HCT116 (cell line): Measurements from ENCODE around the gene CRMP1. TPM values are rescaled to one million over a fixed set of nuclear protein-coding genes. Genes with fewer than 3 reads are reported as not detected.

Experiments
- ATAC-seq: fragments of 200-7000 bp; cut with Tn5 transposase; 2 replicates; pipeline ENCODE4 v1.9.1; 2020; ENCODE audit warnings: mild to moderate bottlenecking, moderate library complexity
- BruUV-seq: library from RNA; stranded (reverse); fragments of 400-500 nt; replicated peaks from 2 replicates; lab custom pipeline; 2021; lab: Mats Ljungman, UMichigan
- CTCF ChIA-PET: fragments of 300-600 bp; sonication (Branson Sonifier 250); formaldehyde crosslinking; loops from one replicate; lab custom pipeline; 2021; ENCODE audit warnings: antibody characterized with exemption; lab: Charles Lee
- POLR2A ChIA-PET: fragments of 300-600, 350-600 bp; sonication (Branson Sonifier 250); formaldehyde crosslinking; loops from one replicate; lab custom pipeline; 2021; ENCODE audit warnings: antibody characterized with exemption; lab: Charles Lee
- RAD21 ChIA-PET, 2 experiments: fragments of 300-600 bp; sonication (Branson Sonifier 250); formaldehyde crosslinking; loops; one replicate each; lab custom pipeline; 2023; ENCODE audit warnings: low total read pairs in 2 of 2; ENCODE audit not compliant: uncharacterized antibody in 2 of 2, unreplicated experiment in 2 of 2, low non-redundant PET in 1 of 2; lab: Charles Lee
- DNase-seq: peaks from one replicate; pipeline ENCODE4 v3.0.0-alpha.2; 2010; ENCODE audit warnings: low read depth, low spot score
- H2AFZ ChIP-seq: fragments of 200-600 bp; shearing (Covaris generic), sonication (generic); 2 replicates; pipeline ENCODE4 v1.6.1; 2017; ENCODE audit warnings: low read depth, mixed run types, mixed read lengths, antibody characterized with exemption, low read length; ENCODE audit not compliant: poor library complexity, severe bottlenecking
- H3K27ac ChIP-seq: 2 replicates; pipeline ENCODE4 v1.5.1; 2012; ENCODE audit warnings: low read depth, low read length
- H3K27me3 ChIP-seq: fragments of 200-600 bp; sonication (generic); 2 replicates; pipeline ENCODE4 v1.6.1; 2016; ENCODE audit warnings: mixed run types, low read length, mixed read lengths; ENCODE audit not compliant: insufficient read depth
- H3K36me3 ChIP-seq, 2 experiments: fragments of 200-500 bp in 1 of 2; fragments of 200-600 bp in 1 of 2; sonication (Bioruptor generic) in 1 of 2; sonication (generic) in 1 of 2; 2 replicates each; pipeline versions ENCODE4 v1.5.1 to v1.6.1; 2014 to 2016; ENCODE audit warnings: low read length in 2 of 2, inconsistent platforms in 1 of 2, mixed read lengths in 1 of 2, mixed run types in 1 of 2; ENCODE audit not compliant: insufficient read depth in 2 of 2, control insufficient read depth in 1 of 2
- H3K4me1 ChIP-seq, 2 experiments: fragments of 200-600 bp in 1 of 2; sonication (generic) in 1 of 2; 2 replicates each; pipeline versions ENCODE4 v1.5.1 to v1.6.1; 2012 to 2017; ENCODE audit warnings: low read length in 2 of 2, inconsistent platforms in 1 of 2, mild to moderate bottlenecking in 1 of 2, mixed read lengths in 1 of 2, mixed run types in 1 of 2, moderate library complexity in 1 of 2; ENCODE audit not compliant: insufficient read depth in 2 of 2, control insufficient read depth in 1 of 2
- H3K4me2 ChIP-seq: fragments of 200-600 bp; sonication (generic); 2 replicates; pipeline ENCODE4 v1.6.1; 2017; ENCODE audit warnings: mixed run types, low read length, mixed read lengths
- H3K4me3 ChIP-seq, 2 experiments: fragments of 200-600 bp in 1 of 2; sonication (generic) in 1 of 2; replicated peaks in 1 of 2; 2 replicates each; pipeline ENCODE4 v1.5.1; 2011 to 2016; ENCODE audit warnings: low read length in 2 of 2, control low read depth in 1 of 2, low read depth in 1 of 2, mild to moderate bottlenecking in 1 of 2, mixed read lengths in 1 of 2, mixed run types in 1 of 2
- H3K79me2 ChIP-seq: fragments of 200-600 bp; sonication (generic); 2 replicates; pipeline ENCODE4 v1.6.1; 2017; ENCODE audit warnings: mild to moderate bottlenecking, mixed run types, low read length, moderate library complexity, mixed read lengths; ENCODE audit not compliant: insufficient read depth
- H3K9ac ChIP-seq: fragments of 200-600 bp; sonication (generic); 2 replicates; pipeline ENCODE4 v1.6.1; 2016; ENCODE audit warnings: low read length, mixed read lengths
- H3K9me2 ChIP-seq: fragments of 200-600 bp; sonication (generic), shearing (Covaris generic); 2 replicates; pipeline ENCODE4 v1.6.1; 2017; ENCODE audit warnings: mixed run types, mild to moderate bottlenecking, moderate library complexity; ENCODE audit not compliant: insufficient read depth
- H3K9me3 ChIP-seq, 2 experiments: fragments of 200-500 bp in 1 of 2; fragments of 200-600 bp in 1 of 2; sonication (Bioruptor generic) in 1 of 2; sonication (generic) in 1 of 2; 2 replicates each; pipeline ENCODE4 v1.6.1; 2014 to 2017; ENCODE audit warnings: low read length in 2 of 2, mixed read lengths in 2 of 2, inconsistent platforms in 1 of 2, low read depth in 1 of 2, mild to moderate bottlenecking in 1 of 2, mixed run types in 1 of 2, moderate library complexity in 1 of 2; ENCODE audit not compliant: control insufficient read depth in 1 of 2, insufficient read depth in 1 of 2
- H4K20me1 ChIP-seq: fragments of 200-600 bp; sonication (generic), shearing (Covaris generic); 2 replicates; pipeline ENCODE4 v1.6.1; 2017; ENCODE audit warnings: mixed run types, mild to moderate bottlenecking, moderate library complexity; ENCODE audit not compliant: insufficient read depth
- CEBPB ChIP-seq: IDR thresholded peaks from 2 replicates; pipeline ENCODE4 v1.6.1; 2012; ENCODE audit warnings: low read depth
- EGR1 ChIP-seq: IDR thresholded peaks from 2 replicates; pipeline ENCODE4 v1.6.1; 2012; ENCODE audit warnings: low read depth
- ELF1 ChIP-seq: IDR thresholded peaks from 2 replicates; pipeline ENCODE4 v1.6.1; 2012; ENCODE audit warnings: low read depth, borderline replicate concordance
- EZH2 ChIP-seq: fragments of 200-600 bp; sonication (generic); IDR thresholded peaks from 2 replicates; pipeline ENCODE4 v1.6.1; 2017; ENCODE audit warnings: antibody characterized with exemption, mixed run types
- EZH2phosphoT487 ChIP-seq: fragments of 200-600 bp; IDR thresholded peaks from 2 replicates; pipeline ENCODE4 v1.6.1; 2018; ENCODE audit warnings: antibody characterized with exemption, borderline replicate concordance
- FOSL1 ChIP-seq: IDR thresholded peaks from 2 replicates; pipeline ENCODE4 v1.6.1; 2012; ENCODE audit warnings: low read depth
- POLR2A ChIP-seq: IDR thresholded peaks from 2 replicates; pipeline ENCODE4 v1.7.0; 2011; ENCODE audit warnings: borderline replicate concordance; ENCODE audit not compliant: insufficient read depth, insufficient read length; ENCODE audit errors: extremely low read depth
- POLR2AphosphoS5 ChIP-seq: IDR thresholded peaks from 2 replicates; pipeline ENCODE4 v1.6.1; 2011; ENCODE audit warnings: mild to moderate bottlenecking, low read depth, low read length, moderate library complexity
- RAD21 ChIP-seq: IDR thresholded peaks from 2 replicates; pipeline ENCODE4 v1.6.1; 2012; ENCODE audit warnings: low read depth, mild to moderate bottlenecking
- SIN3A ChIP-seq: IDR thresholded peaks from 2 replicates; pipeline ENCODE4 v1.6.1; 2012; ENCODE audit warnings: low read depth
- SRF ChIP-seq: IDR thresholded peaks from 2 replicates; pipeline ENCODE4 v1.6.1; 2012; ENCODE audit warnings: low read depth
- TCF7L2 ChIP-seq: IDR thresholded peaks from 2 replicates; pipeline ENCODE4 v1.7.0; 2011; ENCODE audit warnings: borderline replicate concordance, inconsistent platforms; ENCODE audit not compliant: insufficient read depth, insufficient read length; ENCODE audit errors: extremely low read depth
- YY1 ChIP-seq: IDR thresholded peaks from 2 replicates; pipeline ENCODE4 v1.6.1; 2011; ENCODE audit warnings: low read length, low read depth, moderate library complexity, mild to moderate bottlenecking; ENCODE audit not compliant: insufficient replicate concordance; ENCODE audit errors: extremely low read depth
- ZNF274 ChIP-seq: fragments of 200-500 bp; sonication (Bioruptor generic); IDR thresholded peaks from 2 replicates; pipeline ENCODE4 v1.6.1; 2014; ENCODE audit warnings: mild to moderate bottlenecking, low read depth, low read length, inconsistent platforms
- intact Hi-C: fragments of 100-400 bp; cut with micrococcal nuclease; formaldehyde crosslinking; loops from 2 replicates; pipeline ENCODE4 v1.10.0; 2022
- total RNA-seq: library from RNA; stranded (reverse); gene quantifications from one replicate; pipeline ENCODE4 v1.2.1, GENCODE V29; 2021; ENCODE audit not compliant: unreplicated experiment
- TF ChIP-seq, protein P1 (sequence below), 3 experiments: fragments of 200-600 bp in 1 of 3; sonication (generic) in 1 of 3; IDR thresholded peaks in 2 of 3; conservative IDR thresholded peaks in 1 of 3; 2 replicates each; pipeline ENCODE4 v1.5.1; 2012 to 2017; ENCODE audit warnings: low read depth in 2 of 3, low read length in 2 of 3, antibody characterized with exemption in 1 of 3, borderline replicate concordance in 1 of 3, control low read depth in 1 of 3, mild to moderate bottlenecking in 1 of 3, mixed read lengths in 1 of 3, mixed run types in 1 of 3, moderate library complexity in 1 of 3; ENCODE audit not compliant: insufficient read depth in 1 of 3
- TF ChIP-seq, protein P2 (sequence below): IDR thresholded peaks from 2 replicates; pipeline ENCODE4 v1.6.1; 2012
- TF ChIP-seq, protein P3 (sequence below): IDR thresholded peaks from 2 replicates; pipeline ENCODE4 v1.6.1; 2012; ENCODE audit warnings: low read depth
- TF ChIP-seq, protein P4 (sequence below): IDR thresholded peaks from 2 replicates; pipeline ENCODE4 v1.6.1; 2011; ENCODE audit warnings: mild to moderate bottlenecking, low read length, moderate library complexity; ENCODE audit not compliant: insufficient replicate concordance; ENCODE audit errors: extremely low read depth

Gene CRMP1
- total RNA-seq, 1 experiment from 2014 or later = not detected

DNA sequence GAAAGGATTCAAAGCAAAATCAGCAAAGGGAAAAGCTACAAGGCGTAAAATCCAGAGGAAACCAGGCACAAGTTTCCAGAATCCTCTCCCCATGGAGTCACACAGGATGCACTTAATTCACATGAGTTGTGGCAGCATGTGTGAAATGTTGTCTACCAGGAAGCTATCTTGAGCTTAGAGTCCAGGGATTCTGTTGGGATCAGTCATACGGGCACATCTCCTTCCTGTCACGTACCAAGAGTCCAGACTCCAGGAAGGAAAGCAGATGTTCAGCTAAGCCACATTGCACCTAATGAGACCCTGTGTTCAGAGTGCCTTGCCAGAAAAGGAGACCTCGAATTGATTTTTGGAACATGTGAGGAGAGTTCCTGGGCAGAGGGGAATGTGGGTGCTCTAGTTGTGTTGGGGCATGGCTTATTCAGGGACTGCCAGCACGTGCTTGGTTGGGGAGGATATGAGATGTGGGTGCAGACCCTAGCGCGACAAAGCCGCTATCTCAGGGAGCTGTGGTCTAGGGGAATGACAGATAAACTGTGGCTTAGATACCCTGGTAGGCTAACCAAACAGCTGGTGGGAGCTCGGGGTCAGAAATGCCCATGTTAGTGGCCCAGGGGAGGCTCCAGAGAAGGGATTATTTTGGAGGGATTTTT, 111.9 kb downstream of the CRMP1 start:
- ChIA-PET POLR2A (no interaction called here), CTCF (no interaction called here), RAD21 (no interaction called here)
- Histone ChIP-seq H3K4me1 (no peaks in the 10 kb centered on the region), H3K36me3 (no peaks in the 10 kb centered on the region), H3K9me3 (no peaks in the 10 kb centered on the region), H3K9me2 (no peaks in the 10 kb centered on the region), H2AFZ (no peak overlapping the region), H3K27me3 (no peaks in the 10 kb centered on the region), H3K9ac (no peak overlapping the region), H3K79me2 (no peaks in the 10 kb centered on the region), H3K4me2 (no peak overlapping the region), H3K27ac (no peak overlapping the region), H3K4me3 (no peak overlapping the region), H4K20me1 (no peaks in the 10 kb centered on the region)
- TF ChIP-seq, protein P1, sequence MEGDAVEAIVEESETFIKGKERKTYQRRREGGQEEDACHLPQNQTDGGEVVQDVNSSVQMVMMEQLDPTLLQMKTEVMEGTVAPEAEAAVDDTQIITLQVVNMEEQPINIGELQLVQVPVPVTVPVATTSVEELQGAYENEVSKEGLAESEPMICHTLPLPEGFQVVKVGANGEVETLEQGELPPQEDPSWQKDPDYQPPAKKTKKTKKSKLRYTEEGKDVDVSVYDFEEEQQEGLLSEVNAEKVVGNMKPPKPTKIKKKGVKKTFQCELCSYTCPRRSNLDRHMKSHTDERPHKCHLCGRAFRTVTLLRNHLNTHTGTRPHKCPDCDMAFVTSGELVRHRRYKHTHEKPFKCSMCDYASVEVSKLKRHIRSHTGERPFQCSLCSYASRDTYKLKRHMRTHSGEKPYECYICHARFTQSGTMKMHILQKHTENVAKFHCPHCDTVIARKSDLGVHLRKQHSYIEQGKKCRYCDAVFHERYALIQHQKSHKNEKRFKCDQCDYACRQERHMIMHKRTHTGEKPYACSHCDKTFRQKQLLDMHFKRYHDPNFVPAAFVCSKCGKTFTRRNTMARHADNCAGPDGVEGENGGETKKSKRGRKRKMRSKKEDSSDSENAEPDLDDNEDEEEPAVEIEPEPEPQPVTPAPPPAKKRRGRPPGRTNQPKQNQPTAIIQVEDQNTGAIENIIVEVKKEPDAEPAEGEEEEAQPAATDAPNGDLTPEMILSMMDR (IDR thresholded peaks at IDR 0.05 in 2 of 3, conservative IDR thresholded peaks at IDR 0.05 in 1 of 3; ENCODE audit: borderline replicate concordance in 1 of 3, insufficient read depth in 1 of 3, low read depth in 2 of 3, low read length in 2 of 3) = no peak
- TF ChIP-seq POLR2AphosphoS5 (no peak), YY1 (no peak), CEBPB (no peak), FOSL1 (no peak), ELF1 (no peak), SRF (no peak), ZNF274 (no peak), POLR2A (no peak), SIN3A (no peak), EGR1 (no peak), TCF7L2 (no peak), RAD21 (no peak), EZH2phosphoT487 (no peak), EZH2 (no peak)
- TF ChIP-seq, protein P2, sequence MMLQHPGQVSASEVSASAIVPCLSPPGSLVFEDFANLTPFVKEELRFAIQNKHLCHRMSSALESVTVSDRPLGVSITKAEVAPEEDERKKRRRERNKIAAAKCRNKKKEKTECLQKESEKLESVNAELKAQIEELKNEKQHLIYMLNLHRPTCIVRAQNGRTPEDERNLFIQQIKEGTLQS = no peak
- TF ChIP-seq, protein P3, sequence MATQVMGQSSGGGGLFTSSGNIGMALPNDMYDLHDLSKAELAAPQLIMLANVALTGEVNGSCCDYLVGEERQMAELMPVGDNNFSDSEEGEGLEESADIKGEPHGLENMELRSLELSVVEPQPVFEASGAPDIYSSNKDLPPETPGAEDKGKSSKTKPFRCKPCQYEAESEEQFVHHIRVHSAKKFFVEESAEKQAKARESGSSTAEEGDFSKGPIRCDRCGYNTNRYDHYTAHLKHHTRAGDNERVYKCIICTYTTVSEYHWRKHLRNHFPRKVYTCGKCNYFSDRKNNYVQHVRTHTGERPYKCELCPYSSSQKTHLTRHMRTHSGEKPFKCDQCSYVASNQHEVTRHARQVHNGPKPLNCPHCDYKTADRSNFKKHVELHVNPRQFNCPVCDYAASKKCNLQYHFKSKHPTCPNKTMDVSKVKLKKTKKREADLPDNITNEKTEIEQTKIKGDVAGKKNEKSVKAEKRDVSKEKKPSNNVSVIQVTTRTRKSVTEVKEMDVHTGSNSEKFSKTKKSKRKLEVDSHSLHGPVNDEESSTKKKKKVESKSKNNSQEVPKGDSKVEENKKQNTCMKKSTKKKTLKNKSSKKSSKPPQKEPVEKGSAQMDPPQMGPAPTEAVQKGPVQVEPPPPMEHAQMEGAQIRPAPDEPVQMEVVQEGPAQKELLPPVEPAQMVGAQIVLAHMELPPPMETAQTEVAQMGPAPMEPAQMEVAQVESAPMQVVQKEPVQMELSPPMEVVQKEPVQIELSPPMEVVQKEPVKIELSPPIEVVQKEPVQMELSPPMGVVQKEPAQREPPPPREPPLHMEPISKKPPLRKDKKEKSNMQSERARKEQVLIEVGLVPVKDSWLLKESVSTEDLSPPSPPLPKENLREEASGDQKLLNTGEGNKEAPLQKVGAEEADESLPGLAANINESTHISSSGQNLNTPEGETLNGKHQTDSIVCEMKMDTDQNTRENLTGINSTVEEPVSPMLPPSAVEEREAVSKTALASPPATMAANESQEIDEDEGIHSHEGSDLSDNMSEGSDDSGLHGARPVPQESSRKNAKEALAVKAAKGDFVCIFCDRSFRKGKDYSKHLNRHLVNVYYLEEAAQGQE = no peak
- TF ChIP-seq, protein P4, sequence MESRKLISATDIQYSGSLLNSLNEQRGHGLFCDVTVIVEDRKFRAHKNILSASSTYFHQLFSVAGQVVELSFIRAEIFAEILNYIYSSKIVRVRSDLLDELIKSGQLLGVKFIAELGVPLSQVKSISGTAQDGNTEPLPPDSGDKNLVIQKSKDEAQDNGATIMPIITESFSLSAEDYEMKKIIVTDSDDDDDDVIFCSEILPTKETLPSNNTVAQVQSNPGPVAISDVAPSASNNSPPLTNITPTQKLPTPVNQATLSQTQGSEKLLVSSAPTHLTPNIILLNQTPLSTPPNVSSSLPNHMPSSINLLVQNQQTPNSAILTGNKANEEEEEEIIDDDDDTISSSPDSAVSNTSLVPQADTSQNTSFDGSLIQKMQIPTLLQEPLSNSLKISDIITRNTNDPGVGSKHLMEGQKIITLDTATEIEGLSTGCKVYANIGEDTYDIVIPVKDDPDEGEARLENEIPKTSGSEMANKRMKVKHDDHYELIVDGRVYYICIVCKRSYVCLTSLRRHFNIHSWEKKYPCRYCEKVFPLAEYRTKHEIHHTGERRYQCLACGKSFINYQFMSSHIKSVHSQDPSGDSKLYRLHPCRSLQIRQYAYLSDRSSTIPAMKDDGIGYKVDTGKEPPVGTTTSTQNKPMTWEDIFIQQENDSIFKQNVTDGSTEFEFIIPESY = no peak
- DNase-seq = no peak
- no TSS peak for BruUV-seq
- intact Hi-C loops = no loop called here
- ATAC-seq = no peak
